22Rv1 (cell line): Measurements from ENCODE around the gene JAKMIP1.
A peak's percentile ranks its signal among the peaks of the same experiment; 100 is the strongest.

Source experiments
- H3K27ac ChIP-seq: fragments of 450-650 bp; 2 replicates; pipeline ENCODE4 v1.5.1; 2017
- ZFX ChIP-seq: fragments of 450-650 bp; IDR thresholded peaks from 2 replicates; pipeline ENCODE4 v1.6.1; 2017; ENCODE audit warnings: antibody characterized with exemption, borderline replicate concordance
- TF ChIP-seq, protein P1 (sequence below): fragments of 450-650 bp; IDR thresholded peaks from 2 replicates; pipeline ENCODE4 v1.5.1; 2017; ENCODE audit warnings: mild to moderate bottlenecking

The JAKMIP1 gene

DNA sequence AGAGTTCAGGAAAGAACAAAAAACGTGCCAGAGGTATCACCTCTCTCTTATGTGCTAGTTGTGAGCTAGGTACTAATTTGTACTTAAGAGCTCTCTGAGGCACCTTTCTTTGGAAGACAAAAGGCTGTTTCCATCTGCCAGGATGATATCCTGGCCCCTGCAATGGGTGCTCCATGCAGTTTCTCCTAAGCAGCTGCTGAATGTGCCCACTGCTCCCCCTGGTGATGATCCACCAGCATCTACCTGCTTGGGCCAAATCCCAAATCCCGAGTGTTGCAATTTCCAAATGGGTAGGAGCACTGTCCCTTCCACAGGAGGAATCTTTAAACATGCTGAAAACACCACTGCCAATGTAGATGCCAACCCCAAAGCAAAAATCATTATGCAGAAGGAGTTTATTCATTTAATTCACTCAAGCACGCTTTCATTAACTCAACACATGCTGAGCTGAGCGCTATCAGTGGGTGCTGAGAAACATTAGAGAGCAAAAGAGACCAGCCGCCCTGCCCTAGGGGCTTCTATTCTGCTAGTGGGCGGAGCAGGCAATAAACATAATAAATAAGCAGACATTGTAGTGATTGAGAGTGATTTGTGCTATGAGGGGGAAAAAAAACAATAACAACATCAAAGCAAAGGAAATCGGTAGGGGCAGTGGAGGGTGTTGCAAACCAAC lies 112.5 kb downstream of the JAKMIP1 start:
- TF ChIP-seq ZFX = no peak
- TF ChIP-seq, protein P1, sequence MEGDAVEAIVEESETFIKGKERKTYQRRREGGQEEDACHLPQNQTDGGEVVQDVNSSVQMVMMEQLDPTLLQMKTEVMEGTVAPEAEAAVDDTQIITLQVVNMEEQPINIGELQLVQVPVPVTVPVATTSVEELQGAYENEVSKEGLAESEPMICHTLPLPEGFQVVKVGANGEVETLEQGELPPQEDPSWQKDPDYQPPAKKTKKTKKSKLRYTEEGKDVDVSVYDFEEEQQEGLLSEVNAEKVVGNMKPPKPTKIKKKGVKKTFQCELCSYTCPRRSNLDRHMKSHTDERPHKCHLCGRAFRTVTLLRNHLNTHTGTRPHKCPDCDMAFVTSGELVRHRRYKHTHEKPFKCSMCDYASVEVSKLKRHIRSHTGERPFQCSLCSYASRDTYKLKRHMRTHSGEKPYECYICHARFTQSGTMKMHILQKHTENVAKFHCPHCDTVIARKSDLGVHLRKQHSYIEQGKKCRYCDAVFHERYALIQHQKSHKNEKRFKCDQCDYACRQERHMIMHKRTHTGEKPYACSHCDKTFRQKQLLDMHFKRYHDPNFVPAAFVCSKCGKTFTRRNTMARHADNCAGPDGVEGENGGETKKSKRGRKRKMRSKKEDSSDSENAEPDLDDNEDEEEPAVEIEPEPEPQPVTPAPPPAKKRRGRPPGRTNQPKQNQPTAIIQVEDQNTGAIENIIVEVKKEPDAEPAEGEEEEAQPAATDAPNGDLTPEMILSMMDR = peak; percentile 65

DNA sequence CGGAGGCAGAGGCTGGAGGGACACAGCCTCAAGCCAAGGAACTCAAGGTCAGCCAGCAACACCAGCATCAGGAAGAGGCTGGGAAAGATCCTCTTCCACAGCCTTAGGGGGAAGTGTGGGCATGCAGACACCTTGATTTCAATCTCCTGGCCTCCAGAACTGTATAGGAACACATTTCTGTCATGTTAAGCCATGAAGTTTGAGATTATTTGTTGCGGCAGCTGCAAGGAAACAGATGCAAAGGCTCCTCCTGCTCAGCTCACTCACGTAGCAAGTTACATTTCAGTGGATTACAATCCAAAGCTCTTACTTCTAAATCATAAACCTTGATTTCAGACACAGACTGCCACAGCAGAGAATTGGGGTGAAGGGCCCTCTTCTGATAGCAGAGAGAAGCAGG lies 113.5 kb downstream of the JAKMIP1 start:
- no peak overlapping the region for H3K27ac ChIP-seq
- TF ChIP-seq, protein P1 = no peak
- TF ChIP-seq ZFX = no peak

More for the DNA sequence above, 112.5 kb downstream of the JAKMIP1 start:
- no peak overlapping the region for H3K27ac ChIP-seq

DNA sequence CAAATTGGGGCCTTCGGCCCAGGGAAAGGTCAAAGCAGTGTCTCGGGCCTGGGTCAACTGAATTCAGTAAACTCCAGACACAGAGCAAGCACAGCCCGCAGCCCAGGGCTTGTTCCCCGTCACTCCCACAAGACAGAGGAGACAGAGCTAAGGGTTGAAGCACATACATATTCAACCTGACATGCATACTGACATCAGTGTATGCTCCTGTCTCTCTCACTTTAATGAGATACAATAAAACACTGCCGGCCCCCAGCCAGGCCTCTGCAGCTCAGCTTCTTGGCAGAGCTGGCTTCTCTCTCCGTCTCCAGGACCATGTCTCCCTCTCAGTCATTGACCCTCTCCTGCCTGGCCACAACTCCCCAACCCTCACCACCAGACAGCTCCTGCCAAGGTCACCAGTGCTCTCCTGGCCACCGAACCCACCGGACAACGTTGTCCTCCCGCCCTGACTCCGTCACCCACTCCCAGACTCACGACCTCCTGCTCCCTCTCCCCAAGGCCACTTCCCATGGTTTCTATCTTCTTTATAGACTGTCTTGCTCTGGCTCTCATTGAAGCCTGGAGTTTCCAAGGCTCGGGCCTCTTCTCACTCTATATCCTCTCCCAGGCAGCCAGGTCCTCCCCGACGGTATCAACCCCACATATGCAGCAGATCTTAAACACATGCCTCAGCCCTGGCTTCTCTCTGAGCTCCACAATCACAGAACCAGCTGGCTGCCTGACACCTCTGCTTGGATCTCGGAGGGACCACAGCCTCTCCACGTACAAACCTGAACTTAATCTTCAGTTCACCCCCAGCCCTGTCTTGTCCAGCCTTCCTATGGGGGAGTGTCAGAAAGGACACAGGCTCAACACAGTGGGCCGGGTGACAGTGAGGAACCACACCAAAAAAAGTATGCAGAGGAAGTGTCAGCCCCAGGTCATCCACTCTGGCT lies 114.4 kb downstream of the JAKMIP1 start:
- TF ChIP-seq ZFX = no peak
- TF ChIP-seq, protein P1 = no peak
- H3K27ac ChIP-seq = no peak overlapping the region

DNA sequence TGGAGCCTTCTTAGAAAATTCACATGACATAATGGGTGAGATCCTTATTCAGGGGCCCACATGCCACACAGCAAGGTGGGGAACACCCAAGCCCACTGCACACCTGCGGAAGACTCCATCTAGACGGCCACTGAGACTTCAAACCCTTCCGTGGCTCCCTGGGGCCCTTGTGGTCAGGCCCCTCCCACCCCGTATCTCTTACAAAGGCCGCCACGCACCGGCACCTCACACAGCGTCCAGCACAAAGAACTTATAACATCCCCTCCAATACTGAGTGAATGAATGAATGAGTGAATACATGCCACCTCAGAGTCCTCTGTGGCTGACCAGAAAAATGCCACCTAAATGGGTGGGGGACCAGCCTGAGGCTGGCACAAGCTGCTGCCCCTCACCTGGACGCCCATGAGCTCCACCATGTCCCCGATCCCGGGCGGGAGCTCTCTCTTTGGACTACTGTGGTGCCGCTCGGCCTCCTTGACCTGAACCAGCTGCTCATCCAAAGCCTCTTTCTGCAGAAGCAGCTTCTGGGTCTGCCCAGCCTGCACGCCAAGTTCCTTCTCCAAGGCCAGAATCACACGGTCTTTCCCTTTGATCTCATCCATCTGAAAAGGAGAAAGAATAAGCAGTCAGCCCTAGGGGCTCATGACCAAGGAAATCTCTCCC lies 115.2 kb downstream of the JAKMIP1 start:
- TF ChIP-seq ZFX = no peak
- TF ChIP-seq, protein P1 = no peak
- H3K27ac ChIP-seq = no peak overlapping the region

DNA sequence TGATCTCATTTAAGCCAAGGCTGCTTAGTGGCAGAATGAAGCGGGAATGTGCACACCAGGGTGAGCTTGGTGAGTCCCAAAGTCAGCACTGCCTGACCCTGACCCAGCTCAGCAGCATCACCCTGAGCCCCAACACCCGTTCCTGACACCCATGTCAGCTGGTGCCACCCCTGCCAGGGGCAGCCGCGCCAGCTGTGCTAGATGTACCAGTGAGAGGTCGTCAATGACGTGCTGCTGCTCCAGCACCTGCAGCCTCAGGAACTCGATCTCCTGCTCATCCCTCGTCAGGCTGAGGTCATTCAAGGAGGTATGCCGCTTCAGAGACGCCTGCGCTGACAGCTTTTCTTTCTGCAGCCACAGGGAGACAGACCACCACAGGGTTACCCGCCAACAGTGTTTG lies 120.4 kb downstream of the JAKMIP1 start:
- no peak overlapping the region for H3K27ac ChIP-seq
- TF ChIP-seq, protein P1 = no peak

DNA sequence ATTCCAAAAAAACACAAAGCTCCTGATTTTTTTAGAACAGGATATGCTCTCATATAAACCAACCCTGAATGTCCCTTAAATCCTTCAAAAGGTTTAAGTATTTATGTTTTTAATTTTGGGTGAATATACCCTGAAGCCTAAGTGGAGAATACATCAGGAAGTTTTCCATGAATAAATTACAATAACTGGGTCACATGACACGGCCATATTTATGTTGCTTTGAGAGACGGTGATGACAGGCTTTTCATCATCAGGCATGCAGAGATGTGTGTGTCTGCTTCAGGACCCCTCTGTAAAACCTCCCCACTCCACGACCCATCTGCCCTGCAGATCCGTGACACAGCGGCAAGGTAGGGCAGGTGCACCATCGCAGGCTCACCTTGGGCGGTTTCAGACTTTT lies 121.8 kb downstream of the JAKMIP1 start:
- H3K27ac ChIP-seq = no peak overlapping the region

More for the DNA sequence above, 121.8 kb downstream of the JAKMIP1 start:
- TF ChIP-seq, protein P1 = no peak
- TF ChIP-seq ZFX = no peak
